ENCODE data around the gene SCGB1D1.

Gene SCGB1D1

DNA sequence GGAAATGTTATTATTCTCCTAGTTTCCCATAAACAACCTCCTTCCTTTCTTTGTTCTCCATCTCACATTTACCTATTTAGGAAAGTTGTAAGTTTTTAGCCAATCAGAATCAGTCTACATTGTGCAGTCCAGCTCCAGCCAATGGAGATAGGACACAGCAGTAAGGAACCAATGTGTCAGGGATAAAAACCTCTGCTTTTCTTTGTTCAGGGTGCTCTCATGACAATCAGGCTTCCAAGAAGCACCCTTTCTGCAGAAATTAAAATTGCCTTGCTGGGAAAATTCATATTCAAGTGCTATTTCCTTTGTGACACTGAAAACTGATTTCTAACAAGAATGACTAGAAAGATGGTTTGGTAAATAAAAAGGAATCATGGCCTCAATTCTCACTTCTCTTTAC lies 33.1 kb downstream of the SCGB1D1 start:
- TF ChIP-seq, protein P1, sequence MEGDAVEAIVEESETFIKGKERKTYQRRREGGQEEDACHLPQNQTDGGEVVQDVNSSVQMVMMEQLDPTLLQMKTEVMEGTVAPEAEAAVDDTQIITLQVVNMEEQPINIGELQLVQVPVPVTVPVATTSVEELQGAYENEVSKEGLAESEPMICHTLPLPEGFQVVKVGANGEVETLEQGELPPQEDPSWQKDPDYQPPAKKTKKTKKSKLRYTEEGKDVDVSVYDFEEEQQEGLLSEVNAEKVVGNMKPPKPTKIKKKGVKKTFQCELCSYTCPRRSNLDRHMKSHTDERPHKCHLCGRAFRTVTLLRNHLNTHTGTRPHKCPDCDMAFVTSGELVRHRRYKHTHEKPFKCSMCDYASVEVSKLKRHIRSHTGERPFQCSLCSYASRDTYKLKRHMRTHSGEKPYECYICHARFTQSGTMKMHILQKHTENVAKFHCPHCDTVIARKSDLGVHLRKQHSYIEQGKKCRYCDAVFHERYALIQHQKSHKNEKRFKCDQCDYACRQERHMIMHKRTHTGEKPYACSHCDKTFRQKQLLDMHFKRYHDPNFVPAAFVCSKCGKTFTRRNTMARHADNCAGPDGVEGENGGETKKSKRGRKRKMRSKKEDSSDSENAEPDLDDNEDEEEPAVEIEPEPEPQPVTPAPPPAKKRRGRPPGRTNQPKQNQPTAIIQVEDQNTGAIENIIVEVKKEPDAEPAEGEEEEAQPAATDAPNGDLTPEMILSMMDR (IDR thresholded peaks at IDR 0.05; ENCODE audit: low read depth, low read length, missing control alignments), result no peak
- in situ Hi-C loops (cut with HindIII; ENCODE audit: low pct_ligation_motif_present, low sequenced_read_pairs), result no loop called here
- Histone ChIP-seq H3K4me3 (ENCODE audit: low read depth, low read length) (no peak overlapping the region), H3K27ac (no peak overlapping the region), H3K27me3 (replicated peaks) (no peaks in the 10 kb centered on the region), H3K36me3 (replicated peaks) (no peaks in the 10 kb centered on the region)
- no peak for DNase-seq

DNA sequence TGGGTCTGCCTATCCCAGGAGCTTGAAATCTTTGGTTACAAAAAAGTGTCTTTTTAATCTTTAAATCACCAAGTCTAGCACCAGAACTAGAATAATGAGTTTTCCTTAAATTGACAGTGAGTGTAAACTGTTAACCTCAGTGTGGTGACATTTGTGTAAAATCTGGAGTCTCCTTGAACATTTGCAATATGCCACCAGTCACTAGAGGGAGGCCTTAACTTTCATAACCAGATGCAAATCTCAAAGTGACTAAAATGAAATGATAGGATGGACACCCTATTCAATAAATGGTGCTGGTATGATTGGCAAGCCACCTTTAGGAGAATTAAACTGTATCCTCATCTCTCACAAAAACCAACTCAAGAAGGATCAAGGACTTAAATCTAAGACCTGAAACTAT lies 43.7 kb downstream of the SCGB1D1 start:
- Histone ChIP-seq H3K4me3 (ENCODE audit: low read depth, low read length) (no peak overlapping the region), H3K36me3 (replicated peaks) (no peaks in the 10 kb centered on the region), H3K27ac (no peak overlapping the region), H3K27me3 (replicated peaks) (no peaks in the 10 kb centered on the region)
- no peak for DNase-seq
- TF ChIP-seq, protein P1 (IDR thresholded peaks at IDR 0.05; ENCODE audit: low read depth, low read length, missing control alignments), result no peak
- in situ Hi-C loops (cut with HindIII; ENCODE audit: low pct_ligation_motif_present, low sequenced_read_pairs), result no loop called here

- no peak for DNase-seq
- in situ Hi-C loops (cut with HindIII; ENCODE audit: low pct_ligation_motif_present, low sequenced_read_pairs), result no loop called here
- Histone ChIP-seq H3K36me3 (replicated peaks) (no peaks in the 10 kb centered on the region), H3K27me3 (replicated peaks) (no peaks in the 10 kb centered on the region), H3K27ac (no peak overlapping the region), H3K4me3 (ENCODE audit: low read depth, low read length) (no peak overlapping the region)
- TF ChIP-seq, protein P1 (IDR thresholded peaks at IDR 0.05; ENCODE audit: low read depth, low read length, missing control alignments), result no peak
Measured at GRCh38 chr11:62236187-62236586, 46.2 kb downstream of the SCGB1D1 start.

GRCh38 chr11:62237499-62237898 lies 47.5 kb downstream of the SCGB1D1 start:
- in situ Hi-C loops (cut with HindIII; ENCODE audit: low pct_ligation_motif_present, low sequenced_read_pairs), result no loop called here
- TF ChIP-seq, protein P1 (IDR thresholded peaks at IDR 0.05; ENCODE audit: low read depth, low read length, missing control alignments), result no peak
- no peaks in the 10 kb centered on the region for H3K27me3 ChIP-seq (replicated peaks)

GRCh38 chr11:62238151-62238550 lies 48.1 kb downstream of the SCGB1D1 start:
- no peak overlapping the region for H3K27ac ChIP-seq
- H3K36me3 ChIP-seq (replicated peaks), result no peaks in the 10 kb centered on the region
- no peak for DNase-seq
- no peak overlapping the region for H3K4me3 ChIP-seq (ENCODE audit: low read depth, low read length)
- H3K27me3 ChIP-seq (replicated peaks), result no peaks in the 10 kb centered on the region
- TF ChIP-seq, protein P1 (IDR thresholded peaks at IDR 0.05; ENCODE audit: low read depth, low read length, missing control alignments), result no peak
- in situ Hi-C loops (cut with HindIII; ENCODE audit: low pct_ligation_motif_present, low sequenced_read_pairs), result no loop called here

More at GRCh38 chr11:62237499-62237898, 47.5 kb downstream of the SCGB1D1 start:
- Histone ChIP-seq H3K4me3 (ENCODE audit: low read depth, low read length) (no peak overlapping the region), H3K27ac (no peak overlapping the region), H3K36me3 (replicated peaks) (no peaks in the 10 kb centered on the region)
- no peak for DNase-seq

GRCh38 chr11:62241095-62241494 lies 51.1 kb downstream of the SCGB1D1 start:
- TF ChIP-seq, protein P1 (IDR thresholded peaks at IDR 0.05; ENCODE audit: low read depth, low read length, missing control alignments), result no peak
- no peak for DNase-seq
- H3K27me3 ChIP-seq (replicated peaks), result no peaks in the 10 kb centered on the region
- in situ Hi-C loops (cut with HindIII; ENCODE audit: low pct_ligation_motif_present, low sequenced_read_pairs), result no loop called here
- no peak overlapping the region for H3K27ac ChIP-seq
- no peak overlapping the region for H3K4me3 ChIP-seq (ENCODE audit: low read depth, low read length)
- H3K36me3 ChIP-seq (replicated peaks), result no peaks in the 10 kb centered on the region

Measured in brain microvascular endothelial cell (primary cell).